Stimulated activated naive CD8-positive, alpha-beta T cell treated with anti-CD3 and anti-CD28 coated beads, Interleukin-15, Interleukin-2, amounts not matched to agents 100 U/mL and 50 U/mL, for 24 hours (primary cell): ENCODE results near the gene SFXN4.

Experiments used
- ATAC-seq: fragments of 150-1000 bp; cut with Tn5 transposase; one replicate; pipeline ENCODE4 v1.10.0; 2021
- DNase-seq: peaks from one replicate; pipeline ENCODE4 v3.0.0; 2021

Gene SFXN4, protein sequence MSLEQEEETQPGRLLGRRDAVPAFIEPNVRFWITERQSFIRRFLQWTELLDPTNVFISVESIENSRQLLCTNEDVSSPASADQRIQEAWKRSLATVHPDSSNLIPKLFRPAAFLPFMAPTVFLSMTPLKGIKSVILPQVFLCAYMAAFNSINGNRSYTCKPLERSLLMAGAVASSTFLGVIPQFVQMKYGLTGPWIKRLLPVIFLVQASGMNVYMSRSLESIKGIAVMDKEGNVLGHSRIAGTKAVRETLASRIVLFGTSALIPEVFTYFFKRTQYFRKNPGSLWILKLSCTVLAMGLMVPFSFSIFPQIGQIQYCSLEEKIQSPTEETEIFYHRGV

DNA sequence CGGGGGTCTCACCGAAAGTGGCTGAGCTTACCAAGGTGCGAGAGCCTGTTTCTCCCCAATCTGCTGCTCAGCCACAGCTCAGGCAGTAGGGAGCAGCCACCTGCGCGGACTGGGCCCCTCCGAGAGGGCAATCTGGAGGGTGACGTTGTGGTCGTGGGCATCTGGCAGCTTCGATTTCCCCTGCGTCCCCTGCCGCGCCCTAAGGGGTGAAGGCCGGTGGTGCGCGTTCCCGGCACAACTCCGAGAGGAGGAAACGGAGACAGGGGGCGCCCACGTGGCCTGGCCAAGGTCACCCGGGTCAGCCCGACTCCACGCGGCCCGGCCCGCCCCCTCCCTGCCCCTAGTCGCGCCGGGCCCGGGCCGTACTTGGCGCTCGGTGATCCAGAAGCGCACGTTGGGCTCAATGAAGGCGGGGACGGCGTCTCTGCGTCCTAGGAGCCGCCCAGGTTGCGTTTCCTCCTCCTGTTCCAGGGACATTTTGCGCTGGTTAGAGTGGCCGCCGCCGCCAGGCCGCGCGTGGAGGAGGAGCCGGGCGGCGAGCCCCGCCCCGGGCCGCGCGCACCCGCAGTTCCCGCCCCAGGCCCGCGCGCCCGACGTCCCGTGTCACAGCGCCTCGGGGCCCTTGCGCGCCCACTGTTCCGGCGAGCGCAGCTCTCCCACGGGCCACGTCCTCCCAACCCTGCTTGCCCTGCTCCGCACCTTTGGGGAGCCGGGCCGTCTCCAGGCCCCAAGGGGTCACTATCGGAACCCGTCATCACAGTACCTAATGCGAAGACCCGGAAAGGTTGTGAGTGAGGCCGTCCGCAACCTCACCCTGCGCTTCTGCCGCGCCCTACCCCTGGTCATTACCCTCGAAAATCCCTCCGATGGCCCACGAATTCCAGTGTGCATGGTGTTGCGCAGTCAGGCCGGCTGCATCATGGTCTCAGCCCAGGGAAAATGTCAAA, at the start of gene SFXN4:
SFXN4 (minus strand) TSS at position 544 of the 947 bp plus-strand sequence; CDS start at position 477, 67 bp downstream.
- ATAC-seq, result peak; percentile 94
- peak; percentile 86 for DNase-seq

DNA sequence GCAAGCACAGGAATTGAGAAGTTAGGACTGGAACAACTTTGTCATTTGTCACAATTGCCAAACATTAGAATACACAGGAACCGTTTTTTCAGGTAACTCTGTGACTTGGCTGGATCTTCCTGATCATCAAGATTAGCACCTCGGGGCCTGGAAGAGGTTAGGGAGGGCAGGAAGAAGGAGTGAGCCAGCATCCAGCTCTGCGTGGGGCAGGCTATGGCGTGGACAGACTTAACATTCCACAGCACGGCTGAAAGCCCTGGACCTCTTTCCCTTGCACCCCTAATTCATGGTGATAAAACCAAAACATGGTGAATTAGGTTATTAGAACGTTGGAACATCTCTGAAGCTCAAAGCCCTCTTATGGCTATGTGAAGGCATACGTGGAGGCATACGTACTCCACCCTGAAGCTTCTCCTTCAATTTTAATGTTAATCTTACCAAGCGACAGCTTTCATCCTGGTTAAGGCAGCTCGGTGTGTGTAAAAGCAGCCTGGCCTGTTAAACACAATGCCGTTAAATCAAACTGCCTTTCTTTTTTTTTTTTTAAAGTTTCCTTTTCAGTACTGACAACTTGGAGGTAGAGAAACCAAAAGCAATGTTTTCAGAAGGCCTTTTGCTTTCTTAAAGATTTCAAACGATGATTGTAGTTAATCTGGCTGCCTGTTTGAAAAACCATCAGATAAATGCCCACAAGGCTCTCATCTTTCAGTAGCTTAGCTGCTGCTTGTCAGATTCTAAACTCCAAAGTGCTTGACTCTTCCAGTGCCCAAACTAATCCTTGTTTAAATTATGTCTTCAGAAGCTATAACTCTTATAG, 46.3 kb upstream of the SFXN4 start:
- no peak for ATAC-seq

DNA sequence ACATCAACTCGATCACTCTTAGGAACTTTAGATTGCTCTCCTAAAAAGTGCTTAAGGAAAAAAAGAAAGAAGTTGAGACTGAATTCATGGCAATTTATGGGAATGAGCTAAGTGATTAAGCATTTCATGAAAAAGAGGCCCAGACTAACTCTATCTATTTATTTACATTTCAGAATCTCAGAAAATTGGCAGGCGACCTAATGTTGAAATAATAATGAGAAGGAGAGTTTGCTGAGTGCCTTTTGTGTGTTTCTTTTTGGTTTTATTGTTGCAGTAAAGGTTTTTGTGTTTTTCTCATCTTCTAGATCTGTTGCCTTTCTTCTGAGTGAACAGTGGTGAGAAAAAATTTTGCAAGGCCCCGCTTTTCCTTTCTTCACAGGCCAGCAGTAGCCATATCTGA, 45.7 kb upstream of the SFXN4 start:
- no peak for ATAC-seq
- no peak for DNase-seq

More for the DNA sequence above, 46.3 kb upstream of the SFXN4 start:
- peak; percentile 22 for DNase-seq

DNA sequence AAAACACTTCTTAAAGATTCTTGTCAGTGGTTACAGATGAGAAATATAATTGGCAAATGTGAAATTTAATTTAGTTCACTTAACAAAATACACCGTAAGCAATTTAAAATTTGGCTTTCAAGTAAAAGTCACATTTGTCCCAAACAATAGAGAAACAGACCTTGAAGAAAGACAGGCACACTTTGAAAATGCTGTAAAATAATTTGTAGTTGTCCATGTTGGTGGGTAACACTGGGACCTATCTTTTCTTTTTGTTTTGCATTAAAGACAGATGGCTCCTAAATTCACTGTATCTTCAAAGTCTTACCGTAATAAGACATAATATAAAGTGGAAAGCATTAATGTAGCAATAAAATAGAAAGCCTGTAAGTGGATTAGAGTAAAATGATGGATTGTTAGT, 45.1 kb upstream of the SFXN4 start:
- no peak for ATAC-seq
- DNase-seq, result no peak

DNA sequence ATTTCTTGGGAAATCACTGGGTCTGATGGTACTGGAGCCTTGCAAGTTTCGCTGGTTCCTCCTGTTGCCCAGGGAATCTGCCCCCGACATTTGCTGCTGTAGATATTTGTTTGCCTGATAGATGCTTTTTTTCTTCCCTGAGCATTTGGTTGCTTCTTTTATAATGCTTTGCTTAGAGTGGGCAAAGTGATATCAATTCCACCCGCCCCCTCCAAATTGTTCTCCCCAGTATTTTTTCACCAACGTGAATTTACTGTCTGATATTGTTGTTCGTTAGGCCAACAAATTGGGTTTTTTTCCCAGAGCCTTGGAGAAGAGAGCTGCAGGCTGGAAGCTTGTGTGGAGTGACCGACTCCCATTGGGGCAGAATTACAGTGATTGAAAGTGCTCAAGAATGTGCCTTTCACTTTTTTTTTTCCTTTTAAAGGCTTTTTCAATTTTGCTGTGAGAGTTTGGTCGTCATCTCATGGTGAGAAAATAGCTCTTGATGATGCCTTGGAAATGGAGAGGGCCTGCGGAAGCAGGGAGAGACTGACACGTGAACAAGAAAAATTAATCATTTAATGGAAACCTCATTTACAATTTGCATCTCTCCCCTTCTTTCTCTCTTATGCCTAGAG, 44.3 kb upstream of the SFXN4 start:
- DNase-seq, result no peak
- ATAC-seq, result no peak

DNA sequence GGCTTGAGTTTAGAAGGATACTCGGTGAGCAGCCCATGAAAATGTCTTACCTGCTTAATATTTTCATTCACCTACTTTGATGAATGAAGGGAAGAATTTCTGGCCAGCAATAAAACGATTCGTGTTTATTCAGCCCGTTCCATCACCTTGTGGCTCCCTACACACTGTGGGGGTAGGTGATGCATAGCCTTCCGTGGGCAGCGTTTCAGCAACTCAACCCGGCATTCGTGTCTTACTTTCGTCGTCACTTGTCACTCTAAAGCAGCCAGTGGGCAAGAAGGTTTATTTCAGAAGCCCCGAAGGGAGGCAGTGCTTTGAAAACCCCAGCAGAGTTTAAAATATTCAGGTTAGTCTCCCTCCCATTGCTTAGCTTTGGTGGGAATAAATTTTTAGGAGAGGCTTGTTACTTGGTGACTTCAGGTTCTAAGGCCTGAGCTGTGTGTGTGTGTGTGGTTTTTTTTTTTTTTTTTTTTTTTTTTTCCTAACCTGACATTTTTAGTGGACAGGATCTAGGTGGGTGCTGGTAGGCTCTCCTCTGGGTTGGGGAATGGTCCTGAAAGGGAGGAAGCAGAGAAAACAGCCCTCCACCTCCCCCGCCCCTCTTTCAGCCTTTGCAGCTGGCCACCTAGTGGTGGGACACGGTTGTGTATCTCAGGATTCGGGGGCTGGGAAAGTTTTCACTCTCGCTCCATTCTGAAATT, 43.7 kb upstream of the SFXN4 start:
- DNase-seq, result peak; percentile 79
- peak; percentile 25 for ATAC-seq

DNA sequence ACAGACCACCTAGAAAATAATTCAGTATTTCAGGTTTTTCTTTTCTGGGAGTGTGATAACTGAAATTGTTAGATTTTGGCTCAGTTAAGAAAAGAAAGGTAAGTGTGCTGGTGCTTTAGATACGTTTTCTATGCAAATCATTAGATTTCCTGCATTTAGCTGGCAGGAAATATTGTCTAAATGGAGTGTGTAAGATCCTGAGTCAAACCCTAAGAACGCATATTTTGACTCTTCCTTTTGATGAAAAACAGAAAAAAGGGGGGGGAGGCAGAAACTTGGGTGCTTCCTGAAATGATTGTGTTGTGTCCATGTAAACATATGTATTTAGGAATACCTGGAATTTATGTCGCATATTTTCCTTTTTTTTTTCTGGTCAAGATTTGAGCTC, 43.0 kb upstream of the SFXN4 start:
- DNase-seq (no peak), ATAC-seq (no peak)

DNA sequence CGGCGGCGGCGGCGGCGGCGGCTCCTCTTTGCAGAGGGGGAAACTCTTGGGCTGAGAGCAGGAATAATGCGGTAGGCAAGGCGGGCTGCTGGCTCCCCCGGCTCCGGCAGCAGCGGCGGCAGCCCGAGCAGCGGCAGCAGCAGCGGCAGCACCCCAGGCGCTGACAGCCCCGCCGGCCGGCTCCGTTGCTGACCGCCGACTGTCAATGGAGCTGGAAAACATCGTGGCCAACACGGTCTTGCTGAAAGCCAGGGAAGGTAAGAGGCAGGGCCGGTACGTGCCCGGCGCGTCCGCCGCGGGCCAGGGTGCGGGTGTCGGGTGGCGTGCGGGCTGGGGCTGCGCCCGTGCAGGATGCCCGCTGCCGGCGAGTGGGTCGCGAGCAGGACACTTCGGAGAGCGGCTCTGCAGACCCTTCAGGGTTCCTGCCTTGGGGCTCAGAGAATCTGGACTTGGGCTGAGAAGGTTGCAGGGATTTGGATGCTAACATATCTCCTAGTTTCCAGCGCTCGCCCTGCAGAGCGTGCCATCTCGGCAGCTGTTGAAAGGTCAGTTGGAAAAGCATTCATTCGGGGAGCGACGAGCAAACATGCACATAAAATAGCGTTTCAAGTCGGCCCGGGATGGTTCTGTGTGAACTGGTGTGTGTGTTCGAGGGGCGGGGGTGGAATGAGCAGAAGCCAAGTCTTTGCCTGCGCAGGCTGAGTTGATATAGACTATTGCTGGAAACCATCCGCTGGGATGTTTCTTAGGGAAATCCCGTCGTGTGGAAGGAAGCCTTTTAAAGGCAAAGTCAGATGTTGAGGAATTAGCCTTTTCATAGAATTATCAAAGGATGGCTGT, 42.4 kb upstream of the SFXN4 start:
- ATAC-seq (no peak), DNase-seq (peak; percentile 58)

DNA sequence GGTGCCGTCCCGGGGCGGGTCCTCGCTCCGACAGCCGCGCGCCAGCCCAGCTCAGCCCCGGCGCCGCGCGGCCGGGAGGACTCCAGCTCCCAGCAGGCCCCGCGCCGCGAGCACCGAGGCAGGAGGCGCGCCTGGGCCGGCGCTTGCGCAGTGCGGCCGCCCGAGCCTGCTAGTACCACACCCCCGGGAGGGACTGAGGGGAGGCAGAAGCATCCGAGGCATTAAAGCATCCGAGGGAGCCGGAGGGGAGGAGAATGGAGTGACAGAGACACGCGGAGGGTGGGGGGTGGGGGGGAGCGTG, 41.8 kb upstream of the SFXN4 start, which contains the start of gene GRK5:
GRK5 (plus strand) TSS at position 206 of the 301 bp plus-strand sequence. CDS start 347 bp downstream, outside the sequence.
- peak; percentile 89 for ATAC-seq
- peak; percentile 94 for DNase-seq

DNA sequence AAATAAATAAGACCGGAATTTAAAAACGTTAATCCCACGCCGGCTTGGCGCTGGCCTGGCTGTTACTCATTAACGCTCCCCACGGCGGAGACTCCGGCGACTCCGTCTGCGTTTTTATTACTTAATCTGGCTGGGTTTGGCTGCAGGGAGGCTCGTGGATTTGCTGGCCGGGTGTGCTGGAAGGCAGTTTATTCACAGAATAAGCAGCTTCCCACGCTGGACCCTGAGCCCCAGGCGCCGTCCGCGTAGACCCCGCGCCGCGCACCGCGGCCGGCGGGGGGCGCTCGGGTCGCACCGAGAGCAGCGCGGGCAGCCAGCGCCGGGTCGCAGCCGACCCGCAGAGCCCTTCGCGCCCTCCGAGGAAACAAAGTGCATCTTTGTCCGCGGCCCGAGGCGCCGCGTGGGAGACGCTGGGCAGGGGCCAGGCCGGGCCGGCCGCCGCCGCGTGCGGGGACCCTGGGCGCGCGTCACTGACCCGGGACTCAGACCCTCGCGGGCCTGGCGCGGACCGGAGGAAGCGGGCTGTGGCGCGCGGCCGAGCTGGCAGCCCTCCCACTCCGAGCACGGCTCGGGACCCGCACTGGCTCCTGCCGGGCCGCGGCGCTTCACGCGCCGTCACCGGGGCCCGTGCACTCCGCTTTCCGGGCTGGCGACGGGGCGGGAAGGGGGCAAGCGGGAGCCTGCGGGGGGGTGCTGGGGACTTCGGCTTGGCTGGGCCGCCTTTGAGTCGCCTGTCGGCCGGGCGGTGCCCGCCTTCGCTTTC, 41.3 kb upstream of the SFXN4 start:
- peak; percentile 84 for DNase-seq

DNA sequence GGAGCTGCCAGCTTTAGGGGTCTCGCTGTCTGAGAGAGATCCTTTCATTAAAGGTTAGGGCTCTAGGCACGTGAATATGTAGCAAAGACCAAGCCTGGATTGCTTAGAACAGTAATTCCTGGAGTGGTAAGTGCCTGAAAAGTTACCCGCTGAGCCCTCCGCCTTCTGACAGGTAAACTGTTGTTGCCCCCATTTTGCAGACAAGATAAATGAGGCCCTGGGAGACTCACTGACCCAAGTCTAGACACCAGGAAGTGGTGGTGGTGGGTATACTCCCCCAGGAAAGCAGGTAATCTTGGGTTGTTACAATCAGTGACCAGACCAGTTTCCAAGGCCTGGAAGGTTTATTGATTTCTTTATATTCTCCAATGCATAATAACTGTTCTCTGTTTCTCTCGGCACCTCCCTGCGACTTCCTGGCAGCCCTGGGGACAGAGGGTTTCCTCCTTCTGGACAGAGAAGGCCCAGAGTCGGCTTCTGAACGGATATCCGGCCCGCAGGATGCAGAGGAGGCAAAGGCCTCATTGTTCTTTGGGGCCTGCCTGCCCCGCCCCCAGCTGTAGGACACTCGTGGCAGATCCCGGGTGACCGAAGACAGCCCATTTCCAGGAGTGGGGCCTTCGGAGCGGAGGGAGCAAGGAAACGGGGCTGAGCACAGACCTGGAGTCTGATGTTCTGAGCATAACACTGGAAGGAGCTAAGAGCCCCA, 40.5 kb upstream of the SFXN4 start:
- ATAC-seq (no peak), DNase-seq (peak; percentile 62)

More for the DNA sequence above, 41.3 kb upstream of the SFXN4 start:
- peak; percentile 52 for ATAC-seq

DNA sequence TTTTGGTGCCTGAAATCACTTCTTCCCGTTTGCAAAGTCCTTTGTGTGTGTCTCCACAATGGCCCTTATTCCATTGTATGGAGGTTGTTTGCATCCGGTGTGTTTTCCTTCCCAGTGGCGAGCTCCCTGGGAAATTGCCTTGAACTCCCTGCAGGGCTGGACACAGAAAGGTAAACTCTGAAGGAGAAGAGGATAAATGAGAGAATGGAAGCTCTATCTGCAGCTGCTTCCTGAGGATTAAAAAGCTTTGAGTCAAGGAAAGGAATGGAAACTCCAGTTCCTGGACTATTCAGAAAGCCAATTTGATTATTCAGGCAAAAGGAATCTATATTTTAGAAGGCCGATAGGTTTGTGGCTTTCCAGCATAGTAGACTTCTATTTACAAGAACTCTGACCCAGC, 37.5 kb upstream of the SFXN4 start:
- no peak for DNase-seq
- ATAC-seq, result no peak

DNA sequence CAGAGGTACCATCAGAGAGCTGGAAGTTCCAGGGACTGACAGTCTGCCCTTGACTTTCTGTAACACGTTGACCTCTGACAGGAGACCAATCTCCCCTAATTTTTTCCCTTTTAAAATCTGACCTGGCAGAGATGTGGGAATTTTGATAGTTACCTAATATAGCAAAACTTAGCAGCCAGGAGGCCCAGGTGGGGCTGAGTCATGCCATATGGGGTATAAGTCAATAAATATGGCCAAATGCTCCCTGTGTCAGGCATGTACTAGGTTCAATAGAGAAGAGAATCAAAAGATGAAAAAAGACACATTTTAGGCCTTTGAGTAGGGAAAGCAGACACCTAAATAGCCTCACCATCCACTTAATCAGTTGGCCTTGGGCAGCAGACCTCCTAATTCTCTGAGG, 35.7 kb upstream of the SFXN4 start:
- ATAC-seq (no peak), DNase-seq (no peak)

DNA sequence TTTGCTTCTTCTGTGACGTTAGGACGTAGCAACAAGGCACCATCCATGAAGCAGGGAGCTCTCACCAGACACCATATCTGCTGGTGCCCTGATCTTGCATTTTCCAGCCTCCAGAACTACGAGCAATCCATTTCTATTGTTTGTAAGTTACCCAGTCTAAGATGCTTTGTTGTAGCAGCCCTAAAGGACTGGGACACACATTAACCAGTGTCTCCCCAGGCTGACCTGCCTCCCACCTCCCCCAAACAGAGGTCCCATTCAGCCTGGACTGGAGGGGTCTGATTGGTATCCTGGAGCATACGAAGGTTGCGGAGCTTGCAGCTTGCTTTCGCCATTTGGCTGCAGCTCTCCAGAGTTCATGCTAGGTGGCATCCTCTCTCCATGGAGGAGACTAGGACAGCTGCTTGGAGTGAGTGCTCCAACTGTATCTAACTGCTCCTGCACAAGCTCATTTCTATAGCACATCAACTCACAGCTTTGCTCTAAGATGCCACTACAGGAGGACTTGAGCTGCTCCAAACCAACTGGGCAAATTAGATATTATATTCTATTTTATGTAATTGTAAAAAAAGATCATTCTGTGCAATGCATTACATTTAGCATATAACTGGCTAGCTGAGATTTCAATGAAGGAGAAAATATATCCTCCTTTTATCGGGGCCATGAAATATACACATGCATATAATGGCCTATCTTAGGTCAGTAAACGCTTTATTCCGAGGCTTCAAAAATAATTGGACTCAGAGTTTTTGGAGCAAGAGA, 33.9 kb upstream of the SFXN4 start:
- DNase-seq (peak; percentile 44), ATAC-seq (peak; percentile 64)

DNA sequence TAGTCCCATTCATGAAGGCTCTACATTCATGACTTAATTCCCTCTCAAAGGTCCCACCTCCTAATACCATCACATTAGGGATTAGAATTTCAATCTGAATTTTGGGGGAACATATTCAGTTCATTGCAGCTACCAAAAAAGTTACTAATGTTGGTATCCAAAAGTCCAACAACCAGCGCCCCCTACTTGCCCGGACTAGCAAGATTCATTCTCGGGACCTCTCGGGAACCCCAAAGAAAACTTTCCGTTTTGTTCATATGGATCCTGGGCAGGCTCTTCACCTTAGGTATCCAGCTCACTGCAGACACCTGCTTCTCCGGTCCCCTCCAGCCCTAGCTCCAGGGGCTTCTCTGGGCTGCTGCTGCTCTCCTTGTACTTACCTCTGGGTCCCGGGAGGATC, 32.9 kb upstream of the SFXN4 start:
- DNase-seq, result peak; percentile 55
- ATAC-seq, result no peak

DNA sequence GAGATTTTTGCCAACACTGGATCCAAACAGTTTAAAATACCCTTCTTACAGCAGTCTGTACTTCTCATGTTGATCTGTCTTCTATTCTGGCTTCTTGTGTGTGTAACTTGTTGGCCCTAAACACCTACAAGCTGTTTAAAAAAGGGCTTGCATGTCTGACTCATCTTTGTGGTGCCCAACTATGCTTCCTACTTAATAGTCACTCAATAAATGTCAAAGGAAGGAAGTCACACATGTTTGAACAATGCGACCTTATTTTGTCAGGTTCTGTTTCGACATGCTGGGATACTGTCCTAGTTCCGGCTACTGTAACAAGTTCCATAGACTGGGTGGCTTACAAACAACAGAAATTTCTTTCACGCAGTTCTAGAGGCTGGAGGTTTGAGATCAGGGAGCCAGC, 32.4 kb upstream of the SFXN4 start:
- no peak for DNase-seq
- peak; percentile 84 for ATAC-seq

DNA sequence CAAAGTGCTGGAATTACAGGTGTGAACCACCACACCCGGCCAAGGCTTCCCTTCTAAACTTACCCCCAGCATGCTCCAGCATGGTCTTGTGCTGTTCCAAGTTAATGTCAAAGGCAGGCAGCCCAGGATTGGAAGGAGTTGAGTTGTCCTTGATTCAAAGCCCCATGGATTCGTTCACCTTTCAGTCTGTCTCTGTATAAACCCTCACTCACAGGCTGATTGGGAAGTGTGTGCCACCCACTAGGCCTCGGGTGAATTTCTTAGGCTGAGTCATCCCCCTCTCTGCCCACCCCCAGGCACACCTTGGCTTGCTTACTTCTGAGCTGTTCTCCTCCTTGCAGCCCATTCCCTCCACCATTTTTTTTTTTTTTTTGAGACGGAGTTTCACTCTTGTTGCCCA, 26.4 kb upstream of the SFXN4 start:
- peak; percentile 65 for ATAC-seq
- DNase-seq, result no peak
